CD1c-positive myeloid dendritic cell (primary cell): ENCODE measurements around the gene CROCC2.

ENCODE experiments used
- DNase-seq: peaks from one replicate; pipeline ENCODE4 v3.0.0-alpha.2; 2016; ENCODE audit errors: extremely low spot score

Gene CROCC2

DNA sequence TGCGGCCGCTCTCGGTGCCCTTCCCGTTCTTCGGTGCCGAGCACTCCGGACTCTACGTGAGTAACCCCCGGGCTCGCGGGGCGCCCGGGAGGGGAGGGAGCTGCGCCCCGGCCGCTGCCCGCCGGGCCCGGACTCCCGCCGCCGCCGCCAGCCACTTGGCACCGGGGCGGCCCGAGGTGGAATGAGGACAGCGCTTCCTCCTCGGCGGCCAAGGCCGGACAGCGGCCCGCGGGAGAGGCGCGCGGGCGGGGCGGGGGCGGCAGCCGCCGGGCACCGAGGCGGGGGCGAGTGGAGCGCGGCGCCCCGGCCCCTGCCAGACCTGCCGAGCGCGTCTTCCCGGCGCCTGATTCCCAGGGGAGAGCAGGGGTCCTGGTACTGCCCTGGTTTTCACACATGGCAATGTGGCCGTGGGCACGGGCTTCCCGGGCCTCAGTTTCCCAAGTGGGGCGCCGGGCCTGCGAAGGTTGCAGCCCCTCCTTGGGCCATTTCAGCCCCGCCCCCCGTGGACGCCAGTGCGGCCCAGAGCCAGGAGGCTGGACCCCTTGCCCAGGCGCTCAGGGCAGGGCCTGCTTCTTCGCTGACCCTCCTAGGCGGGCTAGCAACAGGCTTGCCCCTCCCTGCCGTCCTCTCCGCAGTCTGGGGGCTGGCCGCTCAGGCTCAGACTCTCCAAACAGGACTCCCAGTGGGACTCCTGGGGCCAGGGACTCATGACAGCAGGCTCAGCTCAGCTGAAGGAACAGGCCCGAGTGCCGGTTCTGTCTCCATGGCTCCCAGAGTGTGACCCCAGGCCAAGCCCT lies 93.1 kb downstream of the CROCC2 start:
- DNase-seq, result peak; percentile 45

DNA sequence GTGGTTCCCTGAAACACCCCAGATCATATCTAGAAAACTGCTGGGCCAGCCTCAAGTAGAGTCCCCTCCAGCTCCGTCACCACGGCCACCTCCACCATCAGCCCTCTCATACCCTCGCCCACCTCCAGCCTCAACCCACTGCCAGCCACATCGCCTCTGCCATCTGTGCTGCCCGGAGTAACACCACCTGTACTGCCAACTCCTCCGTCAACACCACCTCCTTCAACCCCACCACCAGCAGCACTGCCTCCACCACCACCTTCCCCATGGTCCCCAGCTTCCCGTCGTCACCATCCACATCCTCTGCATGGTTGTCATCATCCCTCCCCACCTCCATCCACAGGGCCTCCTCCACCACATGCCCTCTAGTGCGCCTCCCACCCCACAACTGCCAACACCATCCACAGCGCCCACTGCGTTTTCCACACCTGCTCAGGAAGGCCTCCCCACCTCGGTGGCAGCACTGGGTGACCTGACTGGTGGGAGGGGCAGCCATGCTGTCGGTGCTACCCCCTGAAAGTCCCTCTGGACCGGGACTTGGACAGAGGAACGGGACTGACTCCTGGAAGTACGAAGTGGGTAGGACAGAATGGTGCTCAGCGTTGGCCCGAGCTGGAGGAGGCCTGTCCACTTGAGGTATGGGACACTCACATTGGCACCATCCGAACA lies 93.9 kb downstream of the CROCC2 start:
- no peak for DNase-seq

DNA sequence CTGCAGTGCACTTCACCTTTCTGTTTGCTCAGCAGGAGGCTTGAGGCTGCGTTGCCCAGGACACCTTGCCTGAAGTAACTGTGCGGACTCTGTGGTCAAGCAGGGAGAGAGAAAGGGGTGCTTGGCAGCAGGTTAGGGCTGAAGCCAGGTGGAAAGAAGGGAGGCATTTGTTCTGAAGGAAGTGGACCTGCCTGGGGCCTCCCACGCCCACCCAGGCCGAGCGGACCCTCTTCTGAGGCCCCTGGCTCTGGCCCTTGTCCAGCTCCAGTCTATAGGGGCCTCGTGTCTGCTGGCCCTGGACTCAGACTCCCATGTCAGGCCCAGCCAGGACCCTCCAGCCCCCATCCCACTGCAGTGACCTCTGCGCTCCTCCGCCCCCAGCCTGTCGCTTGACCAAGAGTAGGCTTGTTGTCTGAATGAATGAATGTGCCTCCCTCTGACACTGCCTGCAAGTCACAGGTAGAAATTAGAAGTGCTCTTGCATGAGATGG lies 94.7 kb downstream of the CROCC2 start:
- DNase-seq, result no peak

DNA sequence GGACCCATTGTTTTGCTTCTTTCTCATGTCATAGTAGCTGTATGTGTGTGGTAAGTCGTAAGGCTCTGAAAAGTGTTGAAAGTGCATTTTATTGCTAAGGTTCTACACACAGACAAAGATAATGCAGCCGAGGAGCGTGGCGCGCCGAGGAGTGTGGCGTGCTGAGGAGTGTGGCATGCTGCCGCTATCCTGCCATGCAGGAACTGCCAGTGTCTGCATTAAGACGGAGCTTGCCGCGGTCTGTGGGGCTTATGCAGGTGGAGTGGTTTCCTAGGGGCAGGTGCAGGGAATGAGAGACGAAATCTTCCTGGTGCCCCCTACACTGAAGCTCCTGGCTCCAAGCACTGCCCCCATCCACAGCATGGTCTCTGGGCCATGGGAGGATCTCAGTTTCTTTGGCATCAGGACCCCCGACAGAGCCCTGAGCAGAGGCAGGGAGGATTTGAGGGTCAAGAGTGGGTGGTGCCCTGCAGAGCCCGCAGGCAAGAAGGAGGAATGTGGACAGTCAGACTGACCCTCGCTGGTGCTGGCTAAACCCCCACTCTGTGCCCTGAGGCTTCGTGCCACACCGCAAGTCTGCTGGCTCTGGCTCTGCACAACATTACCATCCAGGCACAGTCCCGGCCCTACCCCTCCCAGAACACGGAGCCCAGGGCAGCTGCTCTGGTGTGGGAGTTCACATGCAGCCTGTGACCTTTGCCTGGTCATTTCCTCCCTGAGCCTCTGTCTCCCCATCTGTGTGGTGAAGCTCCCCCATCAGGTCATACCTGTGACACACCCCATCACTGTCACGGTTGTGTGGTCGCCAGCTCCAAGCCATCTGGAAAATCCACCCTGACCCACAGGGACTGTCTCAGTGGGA lies 95.5 kb downstream of the CROCC2 start:
- no peak for DNase-seq

DNA sequence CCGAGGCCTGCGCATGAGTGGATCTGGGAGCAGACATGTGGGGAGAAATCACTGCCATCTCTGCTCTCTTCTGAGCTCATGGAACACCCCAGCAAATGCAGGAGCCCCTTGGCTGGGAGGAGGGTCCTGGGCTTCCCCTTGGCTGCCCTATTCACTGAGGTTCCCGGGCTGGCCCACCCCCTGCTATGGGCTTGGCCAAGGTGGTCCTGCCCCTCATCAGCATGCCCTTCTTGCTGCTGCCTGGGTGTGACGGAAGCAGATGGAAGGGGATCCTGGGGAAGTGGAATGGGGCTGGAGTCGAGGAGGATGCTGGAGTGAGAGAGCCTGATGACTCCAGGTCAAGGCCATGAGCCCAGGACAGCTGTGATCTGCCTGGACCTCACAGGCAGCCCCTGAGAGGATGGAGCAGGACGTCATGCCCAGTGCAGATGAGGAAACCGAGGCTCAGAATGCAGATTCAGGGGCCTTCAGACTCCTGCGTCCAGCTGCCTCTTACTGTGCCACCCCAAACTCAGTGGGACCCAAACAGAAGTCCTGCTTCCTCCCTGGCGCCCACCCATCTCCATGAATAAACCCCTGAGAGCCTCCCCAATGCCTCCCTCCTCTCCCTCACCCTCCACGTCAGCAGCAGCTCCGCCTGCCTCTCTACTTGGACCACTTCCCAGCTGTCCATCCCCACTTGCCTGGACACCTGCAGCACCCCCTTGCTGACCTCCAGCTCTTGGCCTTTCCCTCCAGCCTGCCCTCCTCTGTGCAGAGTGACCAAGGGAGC lies 96.3 kb downstream of the CROCC2 start:
- no peak for DNase-seq

DNA sequence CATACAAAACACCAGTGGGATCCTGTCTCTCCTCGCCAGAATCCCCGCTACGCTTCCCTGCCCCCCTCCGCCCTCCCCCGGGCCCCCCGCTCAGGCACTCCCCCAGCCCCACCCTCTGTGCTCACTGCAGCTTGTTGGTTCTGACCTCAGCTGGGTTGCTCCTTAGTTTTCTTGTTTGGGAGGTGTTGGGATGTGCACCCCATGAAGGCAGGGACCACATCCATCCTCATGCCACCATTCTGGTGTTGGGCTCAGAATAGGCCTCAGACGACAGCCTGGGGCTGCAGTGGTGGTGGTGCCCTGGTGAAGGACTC lies 96.9 kb downstream of the CROCC2 start:
- no peak for DNase-seq

DNA sequence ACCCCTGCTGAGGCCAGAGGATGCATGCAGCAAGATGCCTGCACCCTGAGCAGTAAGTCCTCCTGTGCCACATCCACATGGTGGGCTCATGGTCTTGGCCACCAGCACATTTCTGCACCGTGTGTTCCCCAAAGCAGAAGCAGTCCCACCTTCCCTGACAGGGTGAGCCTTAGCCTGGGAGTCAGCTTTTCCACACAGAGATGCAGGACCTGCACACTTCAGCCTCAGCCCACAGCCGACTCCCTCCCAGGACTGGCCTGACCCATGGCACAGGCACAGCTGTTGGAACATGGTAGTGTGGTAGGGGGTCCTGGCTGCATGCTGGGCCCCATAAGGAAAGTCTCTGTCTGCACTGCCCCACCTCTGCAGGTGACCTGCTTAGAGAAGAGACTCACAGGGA lies 97.2 kb downstream of the CROCC2 start:
- DNase-seq, result no peak

DNA sequence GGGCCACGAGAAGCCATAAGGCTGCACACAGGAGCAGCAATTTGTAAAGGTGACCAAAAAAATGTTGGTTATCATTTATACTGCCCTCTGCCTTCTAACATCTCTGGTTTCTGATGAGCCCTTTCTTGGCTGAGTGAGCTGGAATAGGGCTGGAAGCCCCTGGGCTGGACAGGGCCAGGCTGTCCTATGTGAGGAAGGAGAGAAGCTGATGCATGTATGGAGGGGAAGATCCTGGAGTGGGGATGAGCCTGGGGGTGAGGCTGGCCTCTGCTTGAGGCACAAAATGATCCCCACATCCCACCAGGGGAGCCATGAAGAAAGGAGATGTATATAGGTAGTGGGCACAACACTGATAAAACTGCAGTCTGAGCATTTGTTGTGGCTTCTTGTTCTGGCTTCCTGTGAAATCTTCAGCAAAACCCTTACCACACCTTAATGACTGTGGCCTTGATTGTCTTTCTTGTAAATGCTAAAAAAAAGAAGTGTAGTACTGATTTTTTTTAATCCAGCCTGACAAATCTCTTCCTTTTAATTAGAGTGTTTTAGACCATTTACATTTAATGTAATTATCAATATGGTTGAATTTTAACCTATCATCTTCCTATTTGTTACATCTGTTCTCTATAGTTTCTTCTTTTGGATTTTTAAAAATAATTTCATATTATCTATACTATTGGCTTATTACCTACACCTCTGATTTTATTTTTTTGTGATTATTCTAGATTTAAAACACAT lies 97.9 kb downstream of the CROCC2 start:
- DNase-seq, result no peak

DNA sequence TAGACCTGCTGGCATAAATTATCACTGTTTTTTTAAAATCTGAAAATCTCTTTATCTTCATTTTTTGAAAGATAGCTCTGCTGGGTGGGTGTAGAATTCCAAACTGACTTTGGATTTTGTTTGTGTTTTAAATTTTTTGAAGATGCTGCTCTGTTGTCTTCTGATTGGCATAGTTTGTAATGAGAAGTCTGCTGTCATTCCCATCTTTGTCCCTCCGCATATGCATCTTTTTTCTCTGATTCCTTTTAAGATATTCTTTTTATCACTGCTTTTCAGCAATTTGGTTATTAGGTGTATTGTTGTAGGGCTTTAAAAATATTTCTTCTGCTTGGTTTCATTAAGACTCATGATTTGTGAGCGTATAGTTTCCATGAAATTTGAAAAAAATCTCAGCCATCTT lies 99.4 kb downstream of the CROCC2 start:
- no peak for DNase-seq

DNA sequence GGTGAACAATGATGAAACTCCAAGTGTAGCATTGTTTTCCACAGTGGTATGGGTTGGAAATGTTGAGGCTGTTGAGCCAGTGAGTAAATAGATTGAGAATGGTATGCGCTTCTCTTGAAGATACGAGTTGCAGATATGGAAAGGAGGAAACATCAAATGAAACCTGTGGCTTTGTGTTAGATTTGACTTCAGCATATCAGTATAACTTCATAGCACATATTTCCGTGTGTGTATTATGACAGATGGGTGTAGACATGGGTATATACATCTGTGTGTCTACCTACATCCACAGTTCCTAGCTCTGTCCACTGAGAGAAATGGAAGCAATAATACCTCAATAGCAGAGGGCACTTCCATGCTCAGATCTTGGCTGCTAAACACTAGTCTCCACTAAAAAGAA lies 100.3 kb downstream of the CROCC2 start:
- DNase-seq, result no peak

DNA sequence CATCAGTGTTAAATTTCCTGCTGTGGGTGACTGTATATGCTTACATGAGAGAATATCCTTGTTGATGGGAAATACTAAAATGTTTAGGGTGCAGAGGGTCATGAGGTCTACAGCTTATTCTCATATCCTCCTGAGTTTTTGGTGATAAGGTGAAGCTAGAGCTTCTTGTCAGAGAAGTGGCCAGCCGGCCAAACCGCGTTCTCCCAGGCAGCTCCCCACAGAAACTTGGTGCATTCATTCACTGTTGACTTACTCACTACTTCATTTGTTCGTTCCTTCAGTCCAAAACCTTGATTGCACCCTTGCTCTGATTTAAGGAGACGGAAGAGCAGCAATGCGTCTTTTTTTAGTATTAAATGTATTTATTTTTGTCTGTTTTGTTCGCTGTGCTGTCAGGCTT lies 101.0 kb downstream of the CROCC2 start:
- no peak for DNase-seq

DNA sequence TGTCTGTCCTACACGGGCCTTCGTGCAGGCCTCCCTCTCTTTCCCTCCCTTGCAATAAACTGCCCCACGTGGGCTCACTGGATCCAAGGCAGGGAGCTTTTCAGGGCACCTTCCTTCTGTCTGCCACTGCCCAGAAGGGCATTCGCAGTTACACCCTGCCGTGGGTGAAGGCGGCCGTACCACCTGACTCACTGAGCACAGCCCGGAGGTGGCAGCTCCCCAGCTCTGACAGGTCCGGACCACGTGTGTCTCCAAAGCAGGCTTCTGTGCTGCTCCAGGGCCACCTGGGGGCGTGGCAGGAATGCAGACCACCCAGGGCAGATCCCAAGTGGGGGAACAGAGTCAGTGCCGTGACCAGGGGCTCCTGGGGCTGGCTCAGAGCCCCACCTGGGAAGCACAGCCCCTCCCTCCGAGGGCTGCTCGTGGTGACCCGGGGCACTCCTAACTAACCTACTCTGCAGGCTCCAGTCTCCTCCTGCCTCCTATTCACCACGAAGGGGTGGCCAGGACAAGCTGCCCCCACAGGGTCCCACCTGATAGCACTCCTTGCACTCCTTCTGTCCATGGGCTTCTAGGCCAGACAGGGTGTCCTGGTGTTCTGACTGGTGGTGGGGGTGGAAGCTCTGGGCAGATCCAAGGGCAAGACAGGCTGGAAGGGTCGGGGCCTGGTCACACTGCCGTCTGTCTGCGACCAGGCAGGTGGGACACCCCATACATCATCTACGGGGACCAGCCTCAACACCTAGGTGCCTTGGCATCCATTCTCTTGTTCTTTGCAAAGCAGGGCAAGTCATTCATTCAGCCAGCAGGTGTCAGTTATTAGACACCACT lies 102.0 kb downstream of the CROCC2 start:
- no peak for DNase-seq

DNA sequence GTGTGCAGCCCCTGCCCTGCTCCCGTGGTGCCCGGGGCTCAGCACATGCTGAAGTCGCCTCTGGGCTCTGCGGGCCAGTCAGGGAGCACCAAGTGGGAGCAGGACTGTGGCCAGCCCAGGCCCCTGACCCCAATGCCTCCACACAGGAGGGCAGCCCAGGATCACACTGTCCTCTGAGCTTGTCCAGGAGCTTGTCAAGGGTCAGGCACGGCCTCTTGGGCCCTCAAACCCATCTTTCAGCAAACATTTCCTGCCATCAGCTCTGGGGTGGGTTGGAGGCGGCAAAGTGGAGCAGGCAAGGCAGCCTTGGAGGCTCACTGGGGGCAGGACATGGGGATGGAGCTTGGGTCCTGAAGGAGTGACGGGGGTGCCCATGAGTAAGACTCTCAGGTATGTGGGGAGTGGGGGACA lies 102.6 kb downstream of the CROCC2 start:
- DNase-seq, result no peak

DNA sequence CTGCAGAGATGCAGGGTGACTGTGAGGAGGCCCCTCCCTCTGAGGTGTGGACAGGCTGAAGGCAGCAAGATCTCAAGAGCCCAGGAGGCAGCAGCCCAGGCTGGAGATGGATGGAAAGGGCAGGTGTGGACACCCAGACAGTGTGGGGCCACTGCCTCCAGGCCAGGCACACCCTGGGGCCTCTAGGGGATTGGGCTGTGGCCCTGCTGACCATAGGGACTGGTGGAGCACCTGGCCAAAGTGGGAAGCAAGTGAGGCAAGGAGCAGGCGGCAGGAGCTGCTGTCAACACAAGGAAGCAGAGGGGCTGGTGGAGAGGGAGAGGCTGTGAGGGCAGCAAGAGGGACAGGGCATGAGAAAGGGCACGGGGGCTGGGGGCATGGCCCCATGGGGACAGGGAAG lies 103.1 kb downstream of the CROCC2 start:
- DNase-seq, result no peak

DNA sequence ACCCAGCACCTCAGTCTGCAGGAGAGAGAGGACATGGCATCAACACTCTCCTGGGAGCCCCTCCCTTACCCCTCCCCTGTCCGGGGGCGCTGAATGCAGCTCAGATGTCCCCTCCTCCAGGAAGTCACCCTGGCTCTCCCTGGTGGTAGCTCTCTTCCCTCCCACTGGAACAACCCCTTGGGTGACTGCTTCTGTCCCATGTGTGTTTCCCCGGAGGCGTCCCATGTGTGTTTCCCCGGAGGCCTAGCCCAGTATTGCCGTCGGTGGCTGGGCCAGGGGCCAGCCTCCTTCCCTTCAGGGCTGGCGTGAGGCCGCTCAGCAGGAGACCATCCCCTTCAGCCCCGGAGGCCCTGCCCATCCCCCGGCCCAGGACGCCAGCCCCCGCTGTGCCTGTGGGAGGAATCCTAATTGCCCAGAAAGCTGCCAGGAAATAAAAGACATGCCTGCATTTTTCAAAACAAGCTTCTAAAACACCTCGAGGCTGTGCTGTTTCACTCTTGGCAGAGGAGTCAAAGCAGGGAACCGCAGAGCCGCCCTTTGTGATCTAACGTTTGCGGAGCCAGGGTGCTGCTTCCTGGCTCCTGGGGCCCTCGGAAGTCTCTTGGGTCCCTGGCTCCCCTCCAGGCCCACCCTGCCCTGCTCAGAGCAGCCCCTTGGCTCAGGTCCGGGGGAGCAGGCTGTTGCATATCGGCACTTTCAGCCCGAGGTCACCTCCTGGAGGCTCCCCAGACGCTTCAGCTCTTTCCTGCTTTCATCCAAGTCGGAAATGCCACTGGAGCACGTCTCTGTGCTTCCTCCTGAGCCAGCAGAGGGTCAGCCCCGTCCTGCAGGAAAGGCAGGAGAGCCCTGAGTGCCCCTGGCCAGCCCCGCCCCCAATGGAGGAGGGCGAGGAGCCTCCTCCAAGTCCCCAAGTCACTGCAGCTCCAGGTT lies 103.7 kb downstream of the CROCC2 start:
- peak; percentile 10 for DNase-seq

DNA sequence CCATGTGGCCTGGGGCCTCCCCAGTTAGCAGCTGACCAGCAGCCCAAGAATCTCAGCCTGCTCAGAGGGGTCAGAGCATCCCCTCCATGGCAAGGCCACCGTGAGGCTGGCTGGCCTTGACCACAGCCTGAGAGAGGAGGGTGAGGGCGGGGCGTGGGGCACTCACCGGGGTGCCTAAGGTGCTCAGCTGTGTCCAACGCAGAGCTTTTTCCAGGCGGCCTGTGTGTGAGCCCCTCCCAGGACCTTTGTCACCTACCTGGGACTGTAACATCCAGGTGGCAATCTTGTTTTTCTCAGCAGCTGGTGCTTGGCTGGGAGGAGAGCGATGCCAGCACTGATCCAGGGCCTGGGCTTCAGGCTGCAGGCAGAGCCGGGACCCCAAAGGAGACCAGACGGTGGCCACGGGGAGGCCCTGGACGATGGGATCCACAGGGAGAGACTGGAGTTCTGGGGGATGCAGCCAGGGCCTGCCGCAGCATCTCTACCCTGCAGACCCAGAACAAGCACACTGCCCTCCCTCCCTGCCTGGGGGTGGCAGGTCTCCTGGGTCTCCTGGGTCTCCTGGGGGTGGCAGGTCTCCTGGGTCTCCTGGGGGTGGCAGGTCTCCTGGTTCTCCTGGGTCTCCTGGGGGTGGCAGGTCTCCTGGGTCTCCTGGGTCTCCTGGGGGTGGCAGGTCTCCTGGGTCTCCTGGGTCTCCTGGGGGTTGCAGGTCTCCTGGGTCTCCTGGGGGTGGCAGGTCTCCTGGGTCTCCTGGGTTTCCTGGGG lies 104.6 kb downstream of the CROCC2 start:
- no peak for DNase-seq

DNA sequence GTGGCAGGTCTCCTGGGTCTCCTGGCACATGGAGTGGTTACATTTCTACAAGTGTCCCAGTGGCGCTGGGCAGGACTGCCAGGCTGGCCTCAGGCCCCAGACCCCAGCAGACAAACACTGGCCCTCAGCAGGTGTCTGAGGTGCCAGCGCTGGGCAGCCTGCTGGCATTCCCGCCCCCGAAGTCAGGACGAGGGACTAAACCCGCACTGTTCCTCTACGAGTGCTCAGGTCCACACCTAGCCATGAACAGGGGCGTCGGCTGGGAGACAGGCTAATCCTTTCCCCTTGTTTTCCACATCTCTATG lies 105.1 kb downstream of the CROCC2 start:
- no peak for DNase-seq

DNA sequence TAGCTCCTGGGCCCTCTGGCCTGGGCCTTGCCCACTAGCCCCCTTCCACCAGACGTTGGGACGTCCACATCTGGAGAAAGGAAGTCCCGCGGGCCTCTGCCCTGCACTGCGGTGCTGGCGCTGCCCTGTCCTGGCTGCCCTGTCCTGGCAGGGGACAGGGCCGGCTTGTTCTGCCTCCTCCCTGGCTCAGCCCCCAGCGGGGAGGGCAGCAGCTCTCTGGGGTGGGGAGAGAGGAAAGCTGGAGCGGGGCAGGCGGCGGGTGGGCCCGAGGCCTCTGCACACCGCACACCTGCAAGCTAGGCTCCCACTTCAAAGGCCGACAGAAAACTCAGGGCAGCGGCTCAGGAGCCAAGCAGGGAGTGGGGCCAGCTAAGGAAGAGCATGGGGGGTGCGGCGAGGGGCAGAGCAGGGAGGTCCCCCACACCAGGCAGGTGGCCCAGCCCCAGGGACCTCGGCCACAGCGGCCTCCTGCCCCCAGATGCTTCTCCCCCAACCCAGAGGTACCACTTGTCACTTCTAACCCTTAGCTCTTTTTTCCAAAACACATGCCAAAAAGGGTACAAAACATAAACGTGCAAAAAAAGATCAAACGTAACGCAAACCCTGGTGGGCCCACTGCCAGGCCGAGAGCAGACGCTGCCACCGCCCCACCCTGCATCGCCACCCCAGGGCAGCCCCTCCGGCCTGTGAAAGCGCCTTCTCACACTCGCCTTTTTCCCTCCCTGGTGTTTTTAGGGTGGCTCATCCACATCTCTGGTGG lies 105.8 kb downstream of the CROCC2 start:
- no peak for DNase-seq
